ENCODE measurements around the gene PITX2. TPM values are rescaled to one million over a fixed set of nuclear protein-coding genes. Genes with fewer than 3 reads are reported as not detected.
A peak's percentile ranks its signal among the peaks of the same experiment; 100 is the strongest.

Gene PITX2
- total RNA-seq, 1 experiment from 2014 or later, result 0.90 TPM

GRCh38 chr4:110627977-110628662, 5.2 kb upstream of the PITX2 start:
- no peak overlapping the region for H3K27ac ChIP-seq (ENCODE audit: low read depth, low read length, poor library complexity, severe bottlenecking)
- intact Hi-C loops (cut with micrococcal nuclease; ENCODE audit: unreplicated experiment), result no loop called here
- DNase-seq (ENCODE audit: low spot score), result no peak
- no peaks in the 10 kb centered on the region for H3K9me3 ChIP-seq (ENCODE audit: low read depth, low read length, poor library complexity, severe bottlenecking)
- H3K36me3 ChIP-seq (ENCODE audit: insufficient read depth, low read length, poor library complexity, severe bottlenecking), result no peaks in the 10 kb centered on the region
- H3K4me3 ChIP-seq (ENCODE audit: low read depth, low read length, poor library complexity, severe bottlenecking), result no peak overlapping the region
- ChIA-PET POLR2A (ENCODE audit: low non-redundant PET) (no interaction called here), CTCF (no interaction called here)
- H3K27me3 ChIP-seq (replicated peaks; ENCODE audit: insufficient read depth, low read depth, low read length, poor library complexity), result peaks cover 2% of the 10 kb centered on the region
- no peak for TF ChIP-seq CTCF (conservative IDR thresholded peaks at IDR 0.05; ENCODE audit: low read depth, low read length)
- no peak for TF ChIP-seq EZH2 (IDR thresholded peaks at IDR 0.05; ENCODE audit: borderline replicate concordance, low read depth, low read length, poor library complexity, severe bottlenecking)
- peaks cover 13% of the 10 kb centered on the region for H3K4me1 ChIP-seq (ENCODE audit: insufficient read depth, low read length, poor library complexity, severe bottlenecking)
- BruUV-seq (replicated peaks), result no TSS peak

GRCh38 chr4:110626532-110627153, 3.8 kb upstream of the PITX2 start:
- no peak overlapping the region for H3K27ac ChIP-seq (ENCODE audit: low read depth, low read length, poor library complexity, severe bottlenecking)
- no peaks in the 10 kb centered on the region for H3K27me3 ChIP-seq (replicated peaks; ENCODE audit: insufficient read depth, low read depth, low read length, poor library complexity)
- H3K36me3 ChIP-seq (ENCODE audit: insufficient read depth, low read length, poor library complexity, severe bottlenecking), result no peaks in the 10 kb centered on the region
- no peaks in the 10 kb centered on the region for H3K9me3 ChIP-seq (ENCODE audit: low read depth, low read length, poor library complexity, severe bottlenecking)
- no TSS peak for BruUV-seq (replicated peaks)
- POLR2A ChIA-PET (ENCODE audit: low non-redundant PET), result no interaction called here
- CTCF ChIA-PET, result no interaction called here
- H3K4me1 ChIP-seq (ENCODE audit: insufficient read depth, low read length, poor library complexity, severe bottlenecking), result peaks cover 13% of the 10 kb centered on the region
- no peak for TF ChIP-seq EZH2 (IDR thresholded peaks at IDR 0.05; ENCODE audit: borderline replicate concordance, low read depth, low read length, poor library complexity, severe bottlenecking)
- no peak overlapping the region for H3K4me3 ChIP-seq (ENCODE audit: low read depth, low read length, poor library complexity, severe bottlenecking)
- no peak for DNase-seq (ENCODE audit: low spot score)
- intact Hi-C loops (cut with micrococcal nuclease; ENCODE audit: unreplicated experiment), result no loop called here

GRCh38 chr4:110625576-110626257, 2.8 kb upstream of the PITX2 start:
- Histone ChIP-seq H3K4me1 (ENCODE audit: insufficient read depth, low read length, poor library complexity, severe bottlenecking) (peaks cover 13% of the 10 kb centered on the region), H3K9me3 (ENCODE audit: low read depth, low read length, poor library complexity, severe bottlenecking) (no peaks in the 10 kb centered on the region), H3K36me3 (ENCODE audit: insufficient read depth, low read length, poor library complexity, severe bottlenecking) (no peaks in the 10 kb centered on the region), H3K27ac (ENCODE audit: low read depth, low read length, poor library complexity, severe bottlenecking) (no peak overlapping the region), H3K27me3 (replicated peaks; ENCODE audit: insufficient read depth, low read depth, low read length, poor library complexity) (no peaks in the 10 kb centered on the region), H3K4me3 (ENCODE audit: low read depth, low read length, poor library complexity, severe bottlenecking) (no peak overlapping the region)
- BruUV-seq (replicated peaks), result no TSS peak
- ChIA-PET CTCF (no interaction called here), POLR2A (ENCODE audit: low non-redundant PET) (no interaction called here)
- TF ChIP-seq EZH2 (IDR thresholded peaks at IDR 0.05; ENCODE audit: borderline replicate concordance, low read depth, low read length, poor library complexity, severe bottlenecking), result no peak
- TF ChIP-seq CTCF (conservative IDR thresholded peaks at IDR 0.05; ENCODE audit: low read depth, low read length), result no peak
- peak; percentile 39 for DNase-seq (ENCODE audit: low spot score)
- intact Hi-C loops (cut with micrococcal nuclease; ENCODE audit: unreplicated experiment), result no loop called here

Measured in A673 (cell line).